ENCODE measurements around the gene MIS12. TPM values are rescaled to one million over a fixed set of nuclear protein-coding genes. Genes with fewer than 3 reads are reported as not detected.

MIS12 gene
- total RNA-seq, 1 donor from 2014 or later, result 34.9 TPM

DNA sequence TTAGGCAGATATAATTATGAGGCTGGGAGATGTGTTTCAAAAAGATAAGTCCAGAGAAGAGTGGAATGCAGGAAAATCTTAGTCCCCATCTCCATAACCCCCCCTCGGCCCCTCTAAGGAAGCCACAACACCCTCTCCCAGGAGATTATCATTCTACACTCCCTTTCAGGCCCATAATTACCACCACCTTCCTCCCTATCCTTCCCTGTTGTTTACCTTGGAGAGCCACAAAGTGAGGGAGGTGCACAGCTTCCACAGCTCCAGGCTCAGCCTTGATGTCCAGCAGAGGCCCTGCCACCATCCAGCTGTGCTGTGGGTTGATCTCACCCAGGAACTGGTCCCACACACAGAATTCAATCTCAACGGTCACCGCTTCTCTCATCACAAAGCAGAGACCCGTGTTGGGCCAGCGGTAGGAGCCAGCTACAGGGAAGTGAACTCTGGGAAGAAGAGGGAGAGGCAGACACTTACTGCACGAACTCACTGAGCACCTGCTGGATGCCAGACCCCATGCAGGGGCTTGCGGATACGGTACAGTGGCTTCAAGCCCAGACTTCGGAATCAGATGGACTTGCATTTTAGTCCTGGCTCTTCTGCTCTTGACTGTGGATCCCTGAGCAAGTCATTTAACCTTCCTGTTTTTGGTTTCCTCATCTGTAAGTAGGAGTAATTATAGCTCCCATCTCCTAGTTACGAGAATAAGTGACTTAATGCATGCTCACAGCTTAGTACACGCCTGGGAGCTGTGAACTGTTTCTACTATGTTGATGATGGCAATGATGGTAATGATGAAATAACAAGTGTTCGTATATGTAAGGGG lies 44.1 kb downstream of the MIS12 start:
- H3K36me3 Mint-ChIP-seq (ENCODE audit: low read depth), result peaks cover 50% of the 10 kb centered on the region
- H3K4me1 Mint-ChIP-seq (ENCODE audit: low read depth), result peaks cover 14% of the 10 kb centered on the region
- no peak for DNase-seq (ENCODE audit: low spot score)
- no peaks in the 10 kb centered on the region for H3K27me3 Mint-ChIP-seq (ENCODE audit: low read depth)
- H3K4me3 Mint-ChIP-seq (ENCODE audit: low read depth), result no peak overlapping the region
- intact Hi-C loops (cut with micrococcal nuclease), result no loop called here
- H3K27ac Mint-ChIP-seq, result no peak overlapping the region
- H3K9me3 Mint-ChIP-seq, result no peaks in the 10 kb centered on the region

DNA sequence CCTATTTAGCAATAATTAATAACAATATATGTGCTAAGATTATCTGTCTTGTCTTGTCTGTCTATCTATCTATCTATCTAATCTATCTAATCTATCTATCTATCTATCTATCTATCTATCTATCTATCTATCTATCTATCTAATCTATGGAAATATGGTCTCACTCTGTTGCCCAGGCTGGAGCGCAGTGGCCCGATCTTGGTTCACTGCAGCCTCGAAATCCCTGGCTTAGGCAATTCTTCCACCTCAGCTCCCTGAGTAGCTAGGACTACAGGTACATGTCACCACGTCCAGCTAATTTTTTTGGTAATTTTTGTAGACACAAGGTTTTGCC lies 44.7 kb downstream of the MIS12 start:
- Mint-ChIP-seq H3K36me3 (ENCODE audit: low read depth) (peaks cover 50% of the 10 kb centered on the region), H3K4me3 (ENCODE audit: low read depth) (no peak overlapping the region), H3K4me1 (ENCODE audit: low read depth) (peaks cover 14% of the 10 kb centered on the region), H3K9me3 (no peaks in the 10 kb centered on the region), H3K27me3 (ENCODE audit: low read depth) (no peaks in the 10 kb centered on the region), H3K27ac (no peak overlapping the region)
- no peak for DNase-seq (ENCODE audit: low spot score)
- intact Hi-C loops (cut with micrococcal nuclease), result no loop called here

DNA sequence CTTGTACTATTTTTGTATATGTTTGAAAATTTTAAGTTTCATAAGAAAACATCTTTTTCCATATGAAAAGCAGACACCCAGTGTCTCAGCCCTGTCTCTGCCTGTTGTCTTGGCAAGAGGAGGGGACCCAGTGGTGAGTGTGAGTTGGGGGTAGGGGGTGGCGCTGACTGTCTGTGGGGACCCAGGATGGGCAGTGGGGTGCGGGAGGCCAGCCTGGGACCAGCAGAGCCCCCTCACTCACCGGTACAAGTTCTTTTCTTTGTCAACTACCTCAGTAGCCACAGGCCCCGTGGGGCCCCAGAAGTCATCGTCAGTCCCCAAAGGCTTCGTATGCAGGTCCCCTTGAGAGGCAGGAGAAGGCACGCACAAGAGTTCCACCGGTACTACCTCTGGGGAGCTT lies 46.2 kb downstream of the MIS12 start:
- H3K9me3 Mint-ChIP-seq, result no peaks in the 10 kb centered on the region
- H3K27ac Mint-ChIP-seq, result no peak overlapping the region
- peaks cover 1% of the 10 kb centered on the region for H3K4me1 Mint-ChIP-seq (ENCODE audit: low read depth)
- H3K4me3 Mint-ChIP-seq (ENCODE audit: low read depth), result no peak overlapping the region
- H3K27me3 Mint-ChIP-seq (ENCODE audit: low read depth), result no peaks in the 10 kb centered on the region
- no peak for DNase-seq (ENCODE audit: low spot score)
- peaks cover 55% of the 10 kb centered on the region for H3K36me3 Mint-ChIP-seq (ENCODE audit: low read depth)
- intact Hi-C loops (cut with micrococcal nuclease), result no loop called here

DNA sequence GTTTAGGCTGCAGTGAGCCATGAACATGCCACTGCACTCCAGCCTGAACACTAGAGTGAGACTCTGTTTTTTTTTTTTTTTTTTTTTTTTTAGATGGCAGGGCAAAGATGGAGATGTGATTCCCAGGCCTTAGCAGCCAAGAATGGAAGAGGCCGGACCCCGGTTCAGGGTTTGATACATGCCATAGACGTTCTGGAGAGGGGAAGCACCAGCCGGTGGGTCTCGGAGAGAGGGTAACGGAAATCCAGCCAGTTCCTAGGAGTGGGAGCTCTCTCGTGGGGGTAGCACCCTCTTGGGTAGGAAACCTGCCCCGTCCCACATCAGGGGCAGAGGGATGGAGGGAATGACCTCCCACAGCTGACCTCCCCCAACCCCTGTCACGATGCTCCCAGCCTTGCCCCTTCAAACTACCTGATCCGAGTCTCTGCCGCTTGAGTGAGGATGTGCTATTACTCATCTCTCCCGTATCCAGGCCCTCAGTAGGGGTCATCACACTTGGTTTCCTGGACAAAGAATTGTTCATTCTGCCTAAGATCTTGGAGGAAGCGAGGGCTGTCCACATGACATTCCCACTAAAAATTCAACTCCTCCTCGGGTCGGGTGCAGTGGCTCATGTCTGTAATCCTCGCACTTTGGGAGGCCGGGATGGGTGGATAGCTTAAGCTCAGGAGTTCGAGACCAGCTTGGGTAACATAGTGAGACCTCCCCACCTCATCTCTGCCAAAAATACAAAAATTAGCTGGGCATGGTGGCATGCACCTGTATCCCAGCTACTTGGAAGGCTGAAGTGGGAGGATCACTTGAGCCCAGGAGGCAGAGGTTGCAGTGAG lies 47.3 kb downstream of the MIS12 start:
- no peak overlapping the region for H3K4me3 Mint-ChIP-seq (ENCODE audit: low read depth)
- intact Hi-C loops (cut with micrococcal nuclease), result no loop called here
- no peak for DNase-seq (ENCODE audit: low spot score)
- no peaks in the 10 kb centered on the region for H3K9me3 Mint-ChIP-seq
- no peak overlapping the region for H3K27ac Mint-ChIP-seq
- H3K36me3 Mint-ChIP-seq (ENCODE audit: low read depth), result peaks cover 52% of the 10 kb centered on the region
- no peaks in the 10 kb centered on the region for H3K27me3 Mint-ChIP-seq (ENCODE audit: low read depth)
- peaks cover 1% of the 10 kb centered on the region for H3K4me1 Mint-ChIP-seq (ENCODE audit: low read depth)

DNA sequence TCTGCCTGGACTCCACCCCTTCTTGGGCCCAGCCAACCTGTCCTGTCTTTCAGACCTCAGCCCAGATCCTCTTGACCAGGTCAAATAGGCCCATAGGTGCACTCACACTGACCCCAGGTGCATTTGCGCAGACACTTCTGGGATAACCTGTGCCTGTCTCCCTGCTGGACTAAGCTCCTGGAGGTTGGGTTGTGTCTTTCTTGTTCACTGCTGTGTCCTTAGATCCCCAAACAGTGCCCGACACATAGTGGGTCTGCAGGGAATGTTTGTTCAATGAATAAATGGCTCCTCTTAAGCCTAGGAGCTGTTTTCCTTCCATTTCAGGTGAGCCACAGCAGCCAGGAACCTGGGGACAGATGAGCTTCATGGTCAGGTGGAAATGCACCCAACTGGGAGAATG lies 49.1 kb downstream of the MIS12 start:
- H3K27me3 Mint-ChIP-seq (ENCODE audit: low read depth), result no peaks in the 10 kb centered on the region
- H3K4me3 Mint-ChIP-seq (ENCODE audit: low read depth), result no peak overlapping the region
- H3K4me1 Mint-ChIP-seq (ENCODE audit: low read depth), result no peaks in the 10 kb centered on the region
- intact Hi-C loops (cut with micrococcal nuclease), result no loop called here
- H3K36me3 Mint-ChIP-seq (ENCODE audit: low read depth), result peaks cover 52% of the 10 kb centered on the region
- DNase-seq (ENCODE audit: low spot score), result no peak
- H3K9me3 Mint-ChIP-seq, result no peaks in the 10 kb centered on the region
- H3K27ac Mint-ChIP-seq, result no peak overlapping the region

DNA sequence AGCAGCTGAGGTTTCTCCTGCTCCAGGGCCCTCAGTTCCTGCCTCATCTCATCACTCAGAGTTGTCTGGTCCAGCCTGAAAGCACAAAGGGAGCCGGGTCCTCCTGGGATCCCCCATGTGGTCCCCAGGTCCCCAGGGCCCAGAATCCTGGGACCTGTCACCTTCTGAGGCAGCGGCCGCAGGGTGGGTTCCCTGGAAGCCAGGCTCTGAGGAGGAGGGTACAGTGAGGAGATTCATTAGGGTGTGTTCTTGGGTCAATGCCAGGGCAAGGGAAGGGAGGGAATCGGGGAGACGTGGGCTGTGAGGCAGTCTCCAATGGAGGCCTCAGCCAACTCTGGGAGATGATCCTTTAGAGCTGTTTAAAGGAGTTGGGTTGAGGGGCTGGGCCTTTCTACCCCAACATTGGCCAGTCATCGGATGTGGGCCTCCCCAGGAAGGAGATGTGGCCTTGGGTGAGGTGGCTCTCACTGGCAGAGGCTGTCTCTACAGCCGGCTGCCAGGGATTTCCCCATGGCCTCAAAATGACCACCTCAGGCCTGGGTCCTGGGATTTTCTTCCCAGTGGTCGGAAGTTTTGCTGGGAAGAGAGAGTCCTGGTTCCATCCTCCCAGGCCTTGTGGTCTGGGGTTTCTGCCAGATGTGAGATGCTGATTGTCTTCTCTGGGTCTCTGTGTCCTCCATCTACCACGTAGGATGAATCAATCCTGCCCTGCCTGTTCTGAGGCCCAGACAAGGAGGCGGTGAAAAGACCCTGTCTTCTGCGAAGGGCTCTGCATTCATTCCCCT lies 50.7 kb downstream of the MIS12 start:
- Mint-ChIP-seq H3K4me1 (ENCODE audit: low read depth) (no peaks in the 10 kb centered on the region), H3K4me3 (ENCODE audit: low read depth) (no peak overlapping the region), H3K27me3 (ENCODE audit: low read depth) (no peaks in the 10 kb centered on the region), H3K27ac (no peak overlapping the region), H3K9me3 (no peaks in the 10 kb centered on the region), H3K36me3 (ENCODE audit: low read depth) (peaks cover 49% of the 10 kb centered on the region)
- no peak for DNase-seq (ENCODE audit: low spot score)
- intact Hi-C loops (cut with micrococcal nuclease), result no loop called here

DNA sequence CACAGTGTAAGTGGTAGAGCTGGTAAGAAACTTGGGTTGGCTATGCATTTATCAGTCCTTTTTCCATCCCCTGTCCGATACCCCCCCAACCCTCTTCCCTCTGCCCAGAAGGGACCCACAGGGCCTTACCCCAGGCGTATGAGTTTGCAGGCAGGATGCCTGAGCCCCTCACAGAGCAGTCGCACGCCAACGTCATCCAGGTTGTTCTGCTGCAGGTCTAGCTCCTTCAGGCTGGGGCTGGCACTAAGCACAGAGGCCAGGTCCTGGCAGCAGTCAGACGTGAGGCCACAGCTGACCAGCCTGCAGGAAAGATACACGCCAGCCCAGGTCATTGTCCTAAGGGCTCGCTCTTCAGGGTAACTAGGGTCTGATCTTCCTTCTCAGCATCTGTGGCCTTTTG lies 52.9 kb downstream of the MIS12 start:
- Mint-ChIP-seq H3K4me1 (ENCODE audit: low read depth) (no peaks in the 10 kb centered on the region), H3K36me3 (ENCODE audit: low read depth) (peaks cover 46% of the 10 kb centered on the region), H3K4me3 (ENCODE audit: low read depth) (no peak overlapping the region), H3K27ac (no peak overlapping the region), H3K9me3 (no peaks in the 10 kb centered on the region), H3K27me3 (ENCODE audit: low read depth) (no peaks in the 10 kb centered on the region)
- DNase-seq (ENCODE audit: low spot score), result no peak
- intact Hi-C loops (cut with micrococcal nuclease), result no loop called here

DNA sequence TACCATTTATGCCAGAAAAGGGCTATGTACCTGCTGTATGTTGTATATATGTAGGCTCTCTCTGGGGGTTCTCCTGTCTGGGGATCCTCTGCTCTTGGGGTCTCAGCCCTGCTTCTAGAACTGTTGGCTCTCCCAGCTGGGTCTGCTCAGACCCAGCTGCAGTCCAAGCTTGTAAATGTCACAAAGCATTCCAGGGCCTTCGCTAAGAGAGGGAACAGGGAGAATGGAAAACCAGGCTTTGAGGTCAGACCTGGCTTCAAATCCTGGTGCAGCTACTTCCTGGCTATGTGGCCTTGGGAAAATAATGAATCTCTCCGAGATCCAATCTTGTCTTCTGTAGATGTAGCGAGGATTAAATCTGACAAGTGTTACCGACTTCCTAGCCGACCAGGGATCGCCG lies 54.0 kb downstream of the MIS12 start:
- intact Hi-C loops (cut with micrococcal nuclease), result no loop called here

More for the DNA sequence above, 54.0 kb downstream of the MIS12 start:
- Mint-ChIP-seq H3K9me3 (no peaks in the 10 kb centered on the region), H3K27ac (no peak overlapping the region), H3K27me3 (ENCODE audit: low read depth) (no peaks in the 10 kb centered on the region), H3K4me1 (ENCODE audit: low read depth) (no peaks in the 10 kb centered on the region), H3K36me3 (ENCODE audit: low read depth) (peaks cover 45% of the 10 kb centered on the region), H3K4me3 (ENCODE audit: low read depth) (no peak overlapping the region)
- no peak for DNase-seq (ENCODE audit: low spot score)

Other genes with a start within 250 kb of the MIS12 start
- gene RABEP1, start 204.3 kb upstream of the MIS12 start, total RNA-seq, result 45.8 and 53.2 TPM in 2 replicates
- gene NUP88, start 66.9 kb upstream of the MIS12 start, total RNA-seq, result 139 and 152 TPM in 2 replicates
- gene RPAIN, start 66.4 kb upstream of the MIS12 start, total RNA-seq, result 61.0 and 63.1 TPM in 2 replicates
- 363 and 372 TPM in 2 replicates for gene C1QBP, start 47.4 kb upstream of the MIS12 start, total RNA-seq
- 32.6 and 34.0 TPM in 2 replicates for gene DHX33, start 17.6 kb upstream of the MIS12 start, total RNA-seq
- 69.3 and 70.4 TPM in 2 replicates for gene DERL2, start 388 bp upstream of the MIS12 start, total RNA-seq
- 26.3 and 26.9 TPM in 2 replicates for gene NLRP1, start 97.9 kb downstream of the MIS12 start, total RNA-seq

Data from activated T-helper 2 cell treated with anti-CD3 and anti-CD28 coated beads, Interferon-gamma antibody, Interleukin-2, Interleukin-4, amounts not matched to agents 10 μg/mL and 5 μg/mL and 100 μg/mL, durations not matched to agents 14 hours and 24 hours and 36 hours (primary cell).